ENCODE measurements around the gene RHOB. TPM values are rescaled to one million over a fixed set of nuclear protein-coding genes. Genes with fewer than 3 reads are reported as not detected.
A peak's percentile ranks its signal among the peaks of the same experiment; 100 is the strongest.

The RHOB gene
- total RNA-seq, 2 donors from 2014 or later: 391 to 554 TPM

GRCh38 chr2:20480913-20481312 is 34.0 kb downstream of the RHOB start:
- Histone ChIP-seq H3K27ac (no peak overlapping the region), H3K4me1 (replicated peaks) (no peaks in the 10 kb centered on the region), H3K36me3 (no peaks in the 10 kb centered on the region), H3K27me3 (replicated peaks; ENCODE audit: insufficient read depth) (no peaks in the 10 kb centered on the region), H3K4me3 (no peak overlapping the region), H3K9me3 (no peaks in the 10 kb centered on the region)
- WGBS: 64% methylated on average over 4 of the region's 4 CpGs
- intact Hi-C loops (cut with DNase I): no loop called here
- no peak for DNase-seq (ENCODE audit: low spot score)
- TF ChIP-seq CTCF (IDR thresholded peaks at IDR 0.05) (no peak), POLR2AphosphoS5 (IDR thresholded peaks at IDR 0.05) (no peak), POLR2A (IDR thresholded peaks at IDR 0.05) (no peak)

GRCh38 chr2:20481798-20482405 is 35.0 kb downstream of the RHOB start:
- WGBS: 80% methylated on average over 5 of the region's 5 CpGs
- Histone ChIP-seq H3K4me3 (no peak overlapping the region), H3K27me3 (replicated peaks; ENCODE audit: insufficient read depth) (no peaks in the 10 kb centered on the region), H3K4me1 (replicated peaks) (no peaks in the 10 kb centered on the region), H3K9me3 (no peaks in the 10 kb centered on the region), H3K27ac (peak overlapping the region in 1 of 2 donors; percentile 9), H3K36me3 (no peaks in the 10 kb centered on the region)
- intact Hi-C loops (cut with DNase I): no loop called here
- DNase-seq (ENCODE audit: low spot score): no peak
- no peak for TF ChIP-seq CTCF (IDR thresholded peaks at IDR 0.05)

DNA sequence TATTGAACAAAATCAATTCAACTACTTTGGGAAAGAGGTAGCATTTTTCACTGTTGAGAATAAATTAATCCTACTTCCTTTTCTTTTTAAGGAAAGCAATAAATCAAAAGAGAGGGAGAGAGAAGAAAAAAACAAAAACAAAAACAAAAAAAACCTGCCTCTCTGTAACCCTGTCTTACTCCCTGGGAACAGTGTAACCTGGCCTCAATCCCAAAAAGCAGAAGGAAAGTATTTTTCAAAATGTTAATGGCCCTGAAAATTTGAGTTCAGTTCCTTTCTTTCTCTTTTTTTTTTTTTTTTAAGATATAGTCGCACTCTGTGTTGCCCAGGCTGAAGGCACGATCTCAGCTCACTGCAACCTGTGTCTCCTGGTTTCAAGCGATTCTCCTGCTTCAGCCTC is 35.9 kb downstream of the RHOB start:
- Histone ChIP-seq H3K4me1 (replicated peaks) (no peaks in the 10 kb centered on the region), H3K27me3 (replicated peaks; ENCODE audit: insufficient read depth) (no peaks in the 10 kb centered on the region), H3K9me3 (no peaks in the 10 kb centered on the region), H3K4me3 (no peak overlapping the region), H3K36me3 (no peaks in the 10 kb centered on the region), H3K27ac (peak overlapping the region; percentile 52 to 57)
- WGBS: 61% methylated on average over 3 of the region's 3 CpGs
- TF ChIP-seq POLR2AphosphoS5 (IDR thresholded peaks at IDR 0.05): no peak
- TF ChIP-seq POLR2A (IDR thresholded peaks at IDR 0.05): no peak
- TF ChIP-seq CTCF (IDR thresholded peaks at IDR 0.05): no peak
- no peak for DNase-seq (ENCODE audit: low spot score)
- intact Hi-C loops (cut with DNase I): no loop called here

DNA sequence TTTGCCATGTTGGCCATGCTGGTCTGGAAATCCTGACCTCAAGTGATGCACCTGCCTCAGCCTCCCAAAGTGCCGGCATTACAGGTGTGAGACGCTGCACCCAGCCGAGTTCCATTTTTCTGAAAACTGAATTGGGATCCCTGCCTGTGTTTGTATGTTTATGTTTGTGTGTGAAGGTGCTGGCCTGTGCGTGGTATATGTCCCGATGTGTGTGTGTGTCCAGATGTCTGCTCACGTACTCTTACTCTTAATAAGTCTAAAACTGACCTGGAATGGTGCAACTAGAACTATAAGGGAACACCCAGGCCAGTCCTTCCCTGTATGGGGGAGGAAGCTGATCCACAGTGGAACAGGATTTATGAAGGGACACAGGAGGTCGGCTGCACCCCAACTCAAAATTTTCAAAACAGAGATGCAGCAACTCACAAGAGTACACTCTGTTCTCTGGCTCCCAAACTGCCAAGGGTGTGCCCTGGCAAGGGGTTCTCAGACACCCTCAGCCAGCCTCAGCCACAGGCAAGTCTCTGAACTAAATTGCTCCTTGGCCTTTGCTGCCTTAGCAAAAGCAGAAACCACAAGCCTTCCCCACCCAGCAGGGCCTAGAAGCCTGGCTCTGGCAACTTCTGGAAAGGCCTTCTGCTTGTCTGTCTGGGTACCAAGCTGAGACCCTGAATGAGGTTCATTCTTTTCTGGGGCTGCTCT is 36.5 kb downstream of the RHOB start:
- Histone ChIP-seq H3K9me3 (no peaks in the 10 kb centered on the region), H3K27ac (peak overlapping the region; percentile 52 to 57), H3K27me3 (replicated peaks; ENCODE audit: insufficient read depth) (no peaks in the 10 kb centered on the region), H3K4me3 (no peak overlapping the region), H3K4me1 (replicated peaks) (no peaks in the 10 kb centered on the region), H3K36me3 (no peaks in the 10 kb centered on the region)
- intact Hi-C loops (cut with DNase I): no loop called here
- no peak for TF ChIP-seq POLR2A (IDR thresholded peaks at IDR 0.05)
- TF ChIP-seq POLR2AphosphoS5 (IDR thresholded peaks at IDR 0.05): peak; percentile 63
- DNase-seq (ENCODE audit: low spot score): peak; percentile 49
- WGBS: 69% methylated on average over 7 of the region's 7 CpGs

DNA sequence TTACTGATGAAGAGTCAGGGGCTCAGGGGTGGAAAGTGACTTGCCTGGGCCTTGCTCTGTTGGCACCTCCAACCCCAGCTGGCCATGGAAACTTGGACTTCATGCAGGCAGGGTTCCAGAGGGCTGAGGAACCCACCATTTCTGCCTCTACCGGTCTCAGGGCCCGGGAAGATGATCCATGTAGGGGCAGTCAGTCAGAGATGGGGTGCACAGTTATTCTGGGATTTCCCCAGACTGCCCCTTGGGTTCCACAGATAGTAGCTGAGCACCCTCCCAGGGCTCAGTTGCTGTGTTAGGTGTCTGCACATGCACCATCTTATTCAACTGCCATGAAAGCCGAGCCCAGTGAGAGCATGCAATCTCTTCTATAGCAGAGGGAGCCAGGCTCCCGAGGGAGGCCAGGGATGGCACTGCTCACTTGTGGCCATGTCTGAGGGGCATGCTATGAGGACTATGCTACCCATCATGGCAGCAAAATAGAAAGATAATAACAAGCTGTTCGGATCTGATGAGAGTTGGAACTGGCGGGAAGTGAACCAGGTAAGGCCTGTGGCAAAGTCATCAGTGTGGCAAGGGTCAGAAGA is 37.3 kb downstream of the RHOB start:
- WGBS: 89% methylated on average over 6 of the region's 6 CpGs
- Histone ChIP-seq H3K9me3 (no peaks in the 10 kb centered on the region), H3K27me3 (replicated peaks; ENCODE audit: insufficient read depth) (no peaks in the 10 kb centered on the region), H3K36me3 (no peaks in the 10 kb centered on the region), H3K27ac (peak overlapping the region; percentile 52 to 57), H3K4me1 (replicated peaks) (no peaks in the 10 kb centered on the region), H3K4me3 (no peak overlapping the region)
- TF ChIP-seq POLR2AphosphoS5 (IDR thresholded peaks at IDR 0.05) (no peak), POLR2A (IDR thresholded peaks at IDR 0.05) (no peak), CTCF (IDR thresholded peaks at IDR 0.05) (no peak)
- intact Hi-C loops (cut with DNase I): no loop called here
- DNase-seq (ENCODE audit: low spot score): no peak

Data from prostate gland (tissue), 2 donors.